Heart left ventricle (tissue), 16 donors: ENCODE data around the gene UBL3. TPM values are rescaled to one million over a fixed set of nuclear protein-coding genes. Genes with fewer than 3 reads are reported as not detected.

Experiments
- ATAC-seq, 4 donors: fragments of 200-7000 bp; cut with Tn5 transposase; one replicate each; pipeline ENCODE4 v1.9.1; 2020 to 2022; ENCODE audit warnings: moderate library complexity in 4 of 4, mild to moderate bottlenecking in 3 of 4, moderate number of reproducible peaks in 1 of 4
- DNase-seq, 5 donors: peaks; one replicate each; pipeline ENCODE4 v3.0.0-alpha.2; 2020
- H3K27ac ChIP-seq, 12 donors: fragments of 200-600 bp; sonication (generic) in 4 of 12; one replicate each; pipeline versions ENCODE4 v1.5.0 to v1.8.0; 2016 to 2022; ENCODE audit warnings: mild to moderate bottlenecking in 2 of 12
- H3K27me3 ChIP-seq, 9 donors: fragments of 200-600 bp; sonication (generic) in 2 of 9; one replicate each; pipeline versions ENCODE4 v1.5.1 to v1.8.0; 2016 to 2022; ENCODE audit warnings: mild to moderate bottlenecking in 3 of 9
- H3K36me3 ChIP-seq, 9 donors: fragments of 200-600 bp; sonication (generic) in 2 of 9; one replicate each; pipeline versions ENCODE4 v1.5.0 to v1.8.0; 2018 to 2022; ENCODE audit warnings: mild to moderate bottlenecking in 2 of 9
- H3K4me1 ChIP-seq, 12 donors: fragments of 200-600 bp; sonication (generic) in 4 of 12; one replicate each; pipeline versions ENCODE4 v1.5.0 to v1.8.0; 2016 to 2022; ENCODE audit warnings: mild to moderate bottlenecking in 3 of 12
- H3K4me3 ChIP-seq, 12 donors: fragments of 200-600 bp; sonication (generic) in 4 of 12; one replicate each; pipeline versions ENCODE4 v1.5.0 to v1.8.0; 2017 to 2022; ENCODE audit warnings: mild to moderate bottlenecking in 9 of 12, moderate library complexity in 4 of 12
- H3K9me3 ChIP-seq, 12 donors: fragments of 200-600 bp; sonication (generic) in 4 of 12; one replicate each; pipeline versions ENCODE4 v1.5.0 to v1.8.0; 2016 to 2022; ENCODE audit warnings: mild to moderate bottlenecking in 1 of 12
- POLR2A ChIP-seq, 2 donors: fragments of 450-650 bp; IDR thresholded peaks; one replicate each; pipeline ENCODE4 v1.6.1; 2017; ENCODE audit warnings: antibody characterized with exemption in 2 of 2, mild to moderate bottlenecking in 2 of 2, moderate library complexity in 2 of 2
- WGBS, 4 donors: extraction: QIAGEN DNeasy Blood & Tissue Kit in 2 of 4; methylation state at CpG; one replicate each; pipeline versions ENCODE4 v1.1.5 to v1.1.7; 2013 to 2018; 5-methylcytosine and 5-hydroxymethylcytosine counted together
- intact Hi-C, 10 donors: fragments of 100-400 bp; cut with DNase I; formaldehyde crosslinking; loops; one replicate each; pipeline versions ENCODE4 v1.11.1 to v1.14.2; 2022
- polyA plus RNA-seq, 2 donors: library from polyadenylated mRNA; stranded (reverse); fragments of 200-250 nt; gene quantifications; one replicate each; pipeline ENCODE4 v1.2.3, GENCODE V29; 2013
- total RNA-seq, 9 donors: library from RNA; depleted of rRNA in 2 of 9; stranded (reverse); fragments of >200 nt in 2 of 9; fragmentation: NEBNext Ultra II Directional in 3 of 9; extraction: Animal tissue kit (Norgen Biotek cat#: 25700) in 3 of 9; gene quantifications; one replicate each; pipeline versions ENCODE4 v1.1.0 to v1.2.4, GENCODE V29; 2016 to 2023
- TF ChIP-seq, protein P1 (sequence below), 12 donors: fragments of 200-600 bp; sonication (generic) in 4 of 12; IDR thresholded peaks; one replicate each; pipeline versions ENCODE4 v1.5.0 to v1.8.0; 2018 to 2022; ENCODE audit warnings: antibody characterized with exemption in 12 of 12, mild to moderate bottlenecking in 5 of 12
- donor health status: ischemic (EF 13 %, LVEDD 7.1; RV severe dilation, severe dysfunction).
- donor health status: healthy with polysubstance abuse.
- donor health status: DM: no; HTN: yes; CAD: no.
- donor health status: DM: no; HTN: no; CAD: no.
- donor health status: ischemic (EF 25% LVEDD 6.9; RV normal size, moderate dysfunction).
- donor health status: ischemic (EF 25% LVEDD 5.7; RV mildly dilated, moderate dysfunction).
- donor health status: healthy.
- donor health status: DM: yes; HTN: yes; CAD: no.
- donor health status: ischemic (EF 35%, LVEDD 5.7; RV mildly dilated, moderate dysfunction).
- donor health status: nonischemic (EF 11% LVEDD 7.7; RV severe dilation, severe dysfunction).
- donor health status: DM: yes; HTN: yes; CAD: no.
- donor health status: PGD.
- donor health status: ischemic (EF 29% LVEDD 5.4; RV normal size, mild dysfunction).
- donor health status: nonischemic (EF 23%, LVEDD 6.1; RV moderate dilation, normal function).

The UBL3 gene
- total and polyA plus RNA-seq, 11 donors = 9.1 to 27.7 (median 20.6) TPM

- Histone ChIP-seq H3K27me3 (peaks cover 0 to 6% (median 0%) of the 10 kb centered on the region in 9 donors), H3K4me1 (no peaks in the 10 kb centered on the region), H3K36me3 (no peaks in the 10 kb centered on the region), H3K27ac (no peak overlapping the region), H3K4me3 (no peak overlapping the region), H3K9me3 (no peaks in the 10 kb centered on the region)
- WGBS, 4 donors = 71 to 78% (median 73%) methylated on average over 4 of the region's 4 CpGs
- intact Hi-C loops = loop anchor here in 1 of 10 donors (10.0 kb wide), 1 partner anchor 66 kb away; no protein-coding TSS in a partner anchor
- ATAC-seq = no peak
- no peak for DNase-seq
- no peak for TF ChIP-seq POLR2A (IDR thresholded peaks at IDR 0.05)
- TF ChIP-seq, protein P1, sequence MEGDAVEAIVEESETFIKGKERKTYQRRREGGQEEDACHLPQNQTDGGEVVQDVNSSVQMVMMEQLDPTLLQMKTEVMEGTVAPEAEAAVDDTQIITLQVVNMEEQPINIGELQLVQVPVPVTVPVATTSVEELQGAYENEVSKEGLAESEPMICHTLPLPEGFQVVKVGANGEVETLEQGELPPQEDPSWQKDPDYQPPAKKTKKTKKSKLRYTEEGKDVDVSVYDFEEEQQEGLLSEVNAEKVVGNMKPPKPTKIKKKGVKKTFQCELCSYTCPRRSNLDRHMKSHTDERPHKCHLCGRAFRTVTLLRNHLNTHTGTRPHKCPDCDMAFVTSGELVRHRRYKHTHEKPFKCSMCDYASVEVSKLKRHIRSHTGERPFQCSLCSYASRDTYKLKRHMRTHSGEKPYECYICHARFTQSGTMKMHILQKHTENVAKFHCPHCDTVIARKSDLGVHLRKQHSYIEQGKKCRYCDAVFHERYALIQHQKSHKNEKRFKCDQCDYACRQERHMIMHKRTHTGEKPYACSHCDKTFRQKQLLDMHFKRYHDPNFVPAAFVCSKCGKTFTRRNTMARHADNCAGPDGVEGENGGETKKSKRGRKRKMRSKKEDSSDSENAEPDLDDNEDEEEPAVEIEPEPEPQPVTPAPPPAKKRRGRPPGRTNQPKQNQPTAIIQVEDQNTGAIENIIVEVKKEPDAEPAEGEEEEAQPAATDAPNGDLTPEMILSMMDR (IDR thresholded peaks at IDR 0.05) = no peak
These were observed 8.2 kb upstream of the UBL3 start for GRCh38 chr13:29858667-29859066.

- 66 to 72% (median 69%) methylated on average over 1 of the region's 1 CpG for WGBS, 4 donors
- DNase-seq (no peak), ATAC-seq (no peak)
- no peaks in the 10 kb centered on the region for H3K9me3 ChIP-seq
- no peaks in the 10 kb centered on the region for H3K36me3 ChIP-seq
- H3K4me3 ChIP-seq = no peak overlapping the region
- peaks cover 0 to 2% (median 0%) of the 10 kb centered on the region in 9 donors for H3K27me3 ChIP-seq
- H3K27ac ChIP-seq = no peak overlapping the region
- TF ChIP-seq POLR2A (IDR thresholded peaks at IDR 0.05) = no peak
- TF ChIP-seq, protein P1 (IDR thresholded peaks at IDR 0.05) = no peak
- intact Hi-C loops = loop anchor here in 1 of 10 donors (10.0 kb wide), 1 partner anchor 67 kb away; no protein-coding TSS in a partner anchor
- no peaks in the 10 kb centered on the region for H3K4me1 ChIP-seq
These were observed 7.8 kb upstream of the UBL3 start for GRCh38 chr13:29858231-29858630.

DNA sequence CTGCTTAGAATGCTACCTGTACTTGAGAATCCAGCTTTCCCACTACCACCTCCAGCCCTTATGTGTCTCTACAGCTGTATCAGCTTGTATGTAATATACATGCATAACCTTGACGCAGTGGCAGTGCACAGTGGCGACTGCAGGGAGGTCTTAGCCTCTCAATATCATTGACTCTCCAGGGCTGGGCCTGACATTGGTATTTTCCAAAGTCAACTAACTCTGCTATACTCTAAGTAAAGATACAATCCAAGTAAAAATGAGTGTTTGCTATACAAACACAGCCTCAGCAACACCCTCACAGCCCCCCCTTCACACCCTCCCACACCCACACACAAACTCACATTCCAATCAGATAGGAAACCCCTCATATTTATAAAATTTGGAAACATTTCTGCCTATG is 6.7 kb upstream of the UBL3 start:
- WGBS, 4 donors = 86 to 99% (median 95%) methylated on average over 2 of the region's 2 CpGs
- Histone ChIP-seq H3K27ac (no peak overlapping the region), H3K9me3 (no peaks in the 10 kb centered on the region), H3K27me3 (no peaks in the 10 kb centered on the region), H3K36me3 (no peaks in the 10 kb centered on the region), H3K4me1 (peaks cover 0 to 9% (median 0%) of the 10 kb centered on the region in 12 donors), H3K4me3 (no peak overlapping the region)
- no peak for TF ChIP-seq POLR2A (IDR thresholded peaks at IDR 0.05)
- TF ChIP-seq, protein P1 (IDR thresholded peaks at IDR 0.05) = no peak
- intact Hi-C loops = loop anchor here in 1 of 10 donors (10.0 kb wide), 1 partner anchor 68 kb away; no protein-coding TSS in a partner anchor
- DNase-seq (no peak), ATAC-seq (no peak)

GRCh38 chr13:29856426-29856825 is 6.0 kb upstream of the UBL3 start:
- DNase-seq = no peak
- TF ChIP-seq, protein P1 (IDR thresholded peaks at IDR 0.05) = no peak
- TF ChIP-seq POLR2A (IDR thresholded peaks at IDR 0.05) = no peak
- Histone ChIP-seq H3K9me3 (no peaks in the 10 kb centered on the region), H3K27ac (no peak overlapping the region), H3K4me1 (peaks cover 0 to 9% (median 0%) of the 10 kb centered on the region in 12 donors), H3K4me3 (no peak overlapping the region), H3K27me3 (no peaks in the 10 kb centered on the region), H3K36me3 (no peaks in the 10 kb centered on the region)
- WGBS, 4 donors = 78 to 82% (median 79%) methylated on average over 2 of the region's 2 CpGs
- intact Hi-C loops = loop anchor here in 1 of 10 donors (10.0 kb wide), 1 partner anchor 68 kb away; no protein-coding TSS in a partner anchor
- ATAC-seq = no peak
